Brain microvascular endothelial cell (primary cell): ENCODE measurements around the gene GADD45GIP1.

ENCODE experiments used
- DNase-seq: peaks from one replicate; pipeline ENCODE4 v3.0.0-alpha.2; 2020
- H3K27ac ChIP-seq: fragments of 250-450 bp; sonication (Bioruptor Pico); 2 replicates; pipeline ENCODE4 v1.5.1; 2020; ENCODE audit warnings: mild to moderate bottlenecking, moderate library complexity
- H3K27me3 ChIP-seq: fragments of 250-450 bp; sonication (Bioruptor Pico); replicated peaks from 2 replicates; pipeline ENCODE4 v1.5.1; 2020; ENCODE audit warnings: mild to moderate bottlenecking
- H3K36me3 ChIP-seq: fragments of 250-450 bp; sonication (Bioruptor Pico); replicated peaks from 2 replicates; pipeline ENCODE4 v1.5.1; 2020; ENCODE audit warnings: mild to moderate bottlenecking
- H3K4me3 ChIP-seq: 2 replicates; pipeline ENCODE4 v1.5.1; 2011; ENCODE audit warnings: low read depth, mild to moderate bottlenecking, control low read depth, low read length, moderate library complexity
- in situ Hi-C: cut with HindIII; loops from 2 replicates; pipeline ENCODE4 v1.10.0; 2017; ENCODE audit warnings: low sequenced_read_pairs, low pct_ligation_motif_present
- TF ChIP-seq, protein P1 (sequence below): IDR thresholded peaks from 2 replicates; pipeline ENCODE4 v1.5.1; 2011; ENCODE audit warnings: low read depth, mild to moderate bottlenecking, moderate library complexity, low read length, control low read depth, inconsistent platforms; ENCODE audit errors: missing control alignments

Gene GADD45GIP1

GRCh38 chr19:12937093-12937926 lies 19.7 kb downstream of the GADD45GIP1 start:
- DNase-seq: no peak
- in situ Hi-C loops: no loop called here
- Histone ChIP-seq H3K4me3 (peak overlapping the region; percentile 64), H3K27me3 (no peaks in the 10 kb centered on the region), H3K36me3 (peaks cover 28% of the 10 kb centered on the region), H3K27ac (no peak overlapping the region)
- TF ChIP-seq, protein P1, sequence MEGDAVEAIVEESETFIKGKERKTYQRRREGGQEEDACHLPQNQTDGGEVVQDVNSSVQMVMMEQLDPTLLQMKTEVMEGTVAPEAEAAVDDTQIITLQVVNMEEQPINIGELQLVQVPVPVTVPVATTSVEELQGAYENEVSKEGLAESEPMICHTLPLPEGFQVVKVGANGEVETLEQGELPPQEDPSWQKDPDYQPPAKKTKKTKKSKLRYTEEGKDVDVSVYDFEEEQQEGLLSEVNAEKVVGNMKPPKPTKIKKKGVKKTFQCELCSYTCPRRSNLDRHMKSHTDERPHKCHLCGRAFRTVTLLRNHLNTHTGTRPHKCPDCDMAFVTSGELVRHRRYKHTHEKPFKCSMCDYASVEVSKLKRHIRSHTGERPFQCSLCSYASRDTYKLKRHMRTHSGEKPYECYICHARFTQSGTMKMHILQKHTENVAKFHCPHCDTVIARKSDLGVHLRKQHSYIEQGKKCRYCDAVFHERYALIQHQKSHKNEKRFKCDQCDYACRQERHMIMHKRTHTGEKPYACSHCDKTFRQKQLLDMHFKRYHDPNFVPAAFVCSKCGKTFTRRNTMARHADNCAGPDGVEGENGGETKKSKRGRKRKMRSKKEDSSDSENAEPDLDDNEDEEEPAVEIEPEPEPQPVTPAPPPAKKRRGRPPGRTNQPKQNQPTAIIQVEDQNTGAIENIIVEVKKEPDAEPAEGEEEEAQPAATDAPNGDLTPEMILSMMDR: peak; percentile 4

- Histone ChIP-seq H3K27me3 (no peaks in the 10 kb centered on the region), H3K4me3 (no peak overlapping the region), H3K36me3 (peaks cover 23% of the 10 kb centered on the region), H3K27ac (no peak overlapping the region)
- TF ChIP-seq, protein P1: no peak
- in situ Hi-C loops: no loop called here
- DNase-seq: no peak
Measured at GRCh38 chr19:12936582-12936981, 20.4 kb downstream of the GADD45GIP1 start.

GRCh38 chr19:12935071-12935470 lies 22.0 kb downstream of the GADD45GIP1 start:
- DNase-seq: no peak
- TF ChIP-seq, protein P1: no peak
- H3K27ac ChIP-seq: no peak overlapping the region
- H3K27me3 ChIP-seq: no peaks in the 10 kb centered on the region
- H3K4me3 ChIP-seq: no peak overlapping the region
- H3K36me3 ChIP-seq: peaks cover 15% of the 10 kb centered on the region
- in situ Hi-C loops: no loop called here

DNA sequence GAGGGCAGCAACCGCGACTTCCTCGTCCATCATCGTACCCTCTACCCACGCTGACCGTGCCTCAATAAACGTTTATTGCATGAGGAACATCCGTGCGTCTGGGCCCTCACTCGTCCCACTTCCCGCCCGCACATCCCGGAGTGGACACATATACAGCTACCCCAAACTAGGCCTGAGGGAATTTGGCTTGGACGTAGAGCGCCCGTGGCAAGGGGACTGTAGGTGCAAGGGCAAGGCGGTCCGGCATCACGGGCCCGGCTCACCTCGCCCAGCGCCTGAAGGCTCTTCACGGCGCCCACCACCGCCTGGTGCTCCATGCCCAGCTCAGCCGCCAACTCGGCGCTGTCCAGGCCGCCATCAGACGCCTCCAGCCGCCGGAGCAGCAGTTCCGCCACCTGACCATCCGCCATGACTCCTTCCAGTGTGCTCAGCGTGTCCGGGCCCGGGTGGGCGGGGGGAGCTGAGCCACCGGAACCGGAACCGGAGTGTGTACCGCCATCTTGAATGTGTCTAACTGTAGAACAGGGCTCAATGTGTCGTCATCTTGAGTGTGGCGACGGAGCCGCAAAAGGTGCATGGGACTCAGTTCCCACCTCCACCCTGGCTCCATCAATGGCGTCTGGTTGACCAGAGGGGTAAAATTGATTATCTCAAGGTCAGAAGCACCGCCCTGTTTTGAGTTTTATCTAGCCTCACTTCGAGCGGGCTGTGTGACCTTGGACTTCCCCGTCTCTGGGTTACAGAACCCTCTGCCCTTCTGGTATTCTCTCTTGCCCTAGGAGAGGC lies 23.5 kb downstream of the GADD45GIP1 start, which contains the start of gene FARSA:
TSS of gene FARSA (minus strand) at position 425 of the 786 bp plus-strand sequence. CDS start at position 410, 15 bp downstream.
- Histone ChIP-seq H3K27ac (peak within 1 kb of the TSS; percentile 65), H3K4me3 (peak within 1 kb of the TSS; percentile 100), H3K27me3 (no peaks in the 10 kb centered on the region), H3K36me3 (peaks cover 17% of the 10 kb centered on the region)
- peak; percentile 92 for DNase-seq
- TF ChIP-seq, protein P1: no peak
- in situ Hi-C loops: no loop called here

- H3K27ac ChIP-seq: peak overlapping the region; percentile 65
- in situ Hi-C loops: no loop called here
- H3K36me3 ChIP-seq: peaks cover 22% of the 10 kb centered on the region
- DNase-seq: no peak
- peak overlapping the region; percentile 100 for H3K4me3 ChIP-seq
- no peaks in the 10 kb centered on the region for H3K27me3 ChIP-seq
- TF ChIP-seq, protein P1: no peak
Measured at GRCh38 chr19:12932392-12933286, 24.4 kb downstream of the GADD45GIP1 start.
